ENCODE measurements around the gene FSD1L. TPM values are rescaled to one million over a fixed set of nuclear protein-coding genes. Genes with fewer than 3 reads are reported as not detected.

FSD1L gene
- 1 to 10 TPM; 3.4 to 4.6 TPM for total RNA-seq

DNA sequence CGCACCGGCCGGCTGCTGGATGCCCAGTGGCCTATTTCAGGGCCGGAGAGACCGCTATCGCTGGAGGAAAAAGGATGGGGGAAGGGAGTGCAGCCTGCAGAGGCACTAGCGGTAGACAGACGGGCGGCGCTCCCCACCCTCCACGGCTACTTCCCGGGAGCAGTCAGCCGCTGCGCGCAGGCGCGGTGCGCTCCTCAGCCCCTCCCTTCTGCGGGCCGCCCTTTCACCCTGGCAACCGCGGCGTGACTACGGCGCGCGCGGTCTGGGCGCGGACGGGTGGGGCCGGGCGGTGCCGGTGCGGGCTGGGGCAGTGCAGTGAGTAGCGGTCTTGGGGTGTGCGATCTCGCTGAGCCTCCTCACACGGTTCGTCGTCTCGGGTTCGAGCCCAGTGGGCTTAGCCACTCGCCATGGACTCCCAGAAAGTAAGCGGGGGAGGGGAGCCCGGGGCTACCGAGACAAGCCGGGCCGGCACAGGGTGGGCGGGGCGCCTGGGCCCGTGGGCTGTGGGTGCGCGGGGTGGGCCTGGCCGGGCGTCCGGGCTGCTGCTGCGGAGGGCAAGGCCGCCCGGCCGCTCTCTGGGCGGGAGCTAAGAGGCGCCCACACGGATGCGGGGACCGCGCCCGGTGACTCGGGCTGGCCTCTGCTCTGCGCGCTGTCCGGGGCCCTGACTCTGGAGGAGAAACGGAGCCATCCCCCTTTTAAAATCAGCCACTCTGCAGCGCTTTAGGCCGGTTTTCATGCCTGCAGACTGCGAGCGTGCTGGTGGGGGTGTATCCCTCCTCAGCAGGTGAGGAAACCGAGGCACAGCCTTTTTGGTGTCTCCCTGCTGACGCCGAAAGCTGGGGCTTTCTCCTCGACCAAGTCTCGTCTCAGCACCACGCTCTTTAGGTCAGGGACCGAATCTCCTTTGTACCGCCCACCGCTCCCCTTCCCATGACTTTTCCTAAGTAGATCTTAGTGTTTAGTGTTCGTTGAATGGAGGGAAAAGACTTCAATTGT lies at the start of gene FSD1L:
Gene FSD1L (plus strand): TSS at position 221 of the 999 bp plus-strand sequence. CDS start 187 bp downstream, at position 408.
- peak within 1 kb of the TSS; percentile 87 for H3K4me3 Mint-ChIP-seq
- no peaks in the 10 kb centered on the region for H3K4me1 Mint-ChIP-seq
- H3K36me3 Mint-ChIP-seq (ENCODE audit: low read depth), result no peaks in the 10 kb centered on the region
- ATAC-seq (replicated peaks), result peak; percentile 96
- no peaks in the 10 kb centered on the region for H3K9me3 Mint-ChIP-seq
- H3K27me3 Mint-ChIP-seq, result no peaks in the 10 kb centered on the region
- H3K27ac Mint-ChIP-seq, result peak within 1 kb of the TSS; percentile 66

DNA sequence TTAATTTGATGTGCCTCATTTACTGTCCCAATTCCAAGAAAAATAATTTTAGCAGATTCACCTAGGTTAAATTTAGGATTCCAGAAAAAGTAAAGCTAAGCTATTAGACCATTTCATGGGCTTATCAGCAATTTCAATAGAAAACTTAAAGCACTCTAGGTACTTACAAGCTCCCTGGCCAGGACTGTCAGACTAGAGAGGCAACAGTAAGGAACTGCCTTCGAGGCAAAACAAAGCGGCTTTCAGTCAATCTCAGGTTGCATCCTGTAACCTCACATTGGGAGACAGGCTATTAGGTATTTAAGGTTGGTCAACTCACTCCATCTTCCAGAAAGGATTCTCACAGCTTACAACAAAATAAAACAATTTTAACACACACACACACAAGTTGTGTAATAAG lies 48.7 kb upstream of the FSD1L start:
- no peak for ATAC-seq (replicated peaks)
- Mint-ChIP-seq H3K4me3 (no peak overlapping the region), H3K36me3 (ENCODE audit: low read depth) (no peaks in the 10 kb centered on the region), H3K27ac (no peak overlapping the region), H3K9me3 (no peaks in the 10 kb centered on the region), H3K4me1 (peaks cover 9% of the 10 kb centered on the region), H3K27me3 (peaks cover 59% of the 10 kb centered on the region)

DNA sequence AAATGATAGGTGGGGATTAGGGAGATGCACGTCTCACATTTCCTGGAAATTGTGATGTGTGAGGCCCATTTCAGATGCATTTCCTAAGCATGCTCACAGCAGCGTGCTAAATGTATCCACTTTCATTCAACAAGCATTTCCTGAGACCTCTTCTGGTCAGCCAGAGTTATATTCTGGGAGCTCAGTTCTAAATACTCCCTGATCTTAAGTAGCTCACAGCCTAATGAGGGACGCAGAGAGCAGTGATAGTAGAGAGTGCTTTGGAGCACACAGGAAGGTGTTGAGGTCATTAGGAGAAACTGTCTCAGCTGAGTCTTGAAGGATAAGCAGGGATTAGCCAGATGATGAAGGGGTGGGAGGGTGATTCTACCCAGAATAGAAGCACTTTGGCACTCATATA lies 46.2 kb upstream of the FSD1L start:
- peaks cover 57% of the 10 kb centered on the region for H3K27me3 Mint-ChIP-seq

DNA sequence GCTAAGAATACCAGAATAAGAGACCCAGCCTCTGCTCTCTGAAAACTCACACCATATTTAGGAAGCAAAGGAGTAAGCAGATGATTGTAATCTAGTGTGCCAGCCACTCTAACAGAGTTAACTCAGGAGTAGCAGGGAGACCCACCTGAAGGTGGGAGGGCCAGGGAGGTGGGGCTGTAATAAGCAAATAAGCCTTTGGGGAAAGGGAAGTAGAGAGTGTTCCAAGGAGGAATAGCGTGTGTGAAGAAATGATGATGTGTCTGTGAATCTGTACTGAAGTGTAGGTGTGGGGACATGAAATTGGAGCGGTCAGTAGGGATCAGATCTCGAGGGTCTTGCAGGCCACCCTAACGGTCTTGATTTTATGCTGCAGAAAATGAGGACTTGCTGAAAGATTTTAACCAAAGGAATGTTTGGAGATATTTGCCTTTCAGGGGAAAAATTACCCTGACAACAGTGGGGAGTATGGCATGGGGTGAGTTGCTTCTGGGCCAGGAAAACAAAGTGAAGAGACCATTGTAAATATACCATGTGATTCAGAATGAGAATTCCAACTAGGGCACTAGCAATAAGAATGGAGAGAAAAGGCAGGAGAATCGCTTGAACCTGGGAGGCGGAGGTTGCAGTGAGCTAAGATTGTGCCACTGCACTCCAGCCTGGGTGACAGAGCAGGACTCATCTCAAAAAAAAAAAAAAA lies 44.1 kb upstream of the FSD1L start:
- H3K27me3 Mint-ChIP-seq, result peaks cover 56% of the 10 kb centered on the region
- H3K4me1 Mint-ChIP-seq, result peaks cover 28% of the 10 kb centered on the region
- H3K36me3 Mint-ChIP-seq (ENCODE audit: low read depth), result peaks cover 8% of the 10 kb centered on the region
- H3K4me3 Mint-ChIP-seq, result no peak overlapping the region
- H3K9me3 Mint-ChIP-seq, result peaks cover 4% of the 10 kb centered on the region
- H3K27ac Mint-ChIP-seq, result no peak overlapping the region
- ATAC-seq (replicated peaks), result no peak

More for the DNA sequence above, 46.2 kb upstream of the FSD1L start:
- Mint-ChIP-seq H3K9me3 (no peaks in the 10 kb centered on the region), H3K27ac (no peak overlapping the region), H3K36me3 (ENCODE audit: low read depth) (peaks cover 8% of the 10 kb centered on the region), H3K4me3 (no peak overlapping the region), H3K4me1 (peaks cover 24% of the 10 kb centered on the region)
- ATAC-seq (replicated peaks), result no peak

DNA sequence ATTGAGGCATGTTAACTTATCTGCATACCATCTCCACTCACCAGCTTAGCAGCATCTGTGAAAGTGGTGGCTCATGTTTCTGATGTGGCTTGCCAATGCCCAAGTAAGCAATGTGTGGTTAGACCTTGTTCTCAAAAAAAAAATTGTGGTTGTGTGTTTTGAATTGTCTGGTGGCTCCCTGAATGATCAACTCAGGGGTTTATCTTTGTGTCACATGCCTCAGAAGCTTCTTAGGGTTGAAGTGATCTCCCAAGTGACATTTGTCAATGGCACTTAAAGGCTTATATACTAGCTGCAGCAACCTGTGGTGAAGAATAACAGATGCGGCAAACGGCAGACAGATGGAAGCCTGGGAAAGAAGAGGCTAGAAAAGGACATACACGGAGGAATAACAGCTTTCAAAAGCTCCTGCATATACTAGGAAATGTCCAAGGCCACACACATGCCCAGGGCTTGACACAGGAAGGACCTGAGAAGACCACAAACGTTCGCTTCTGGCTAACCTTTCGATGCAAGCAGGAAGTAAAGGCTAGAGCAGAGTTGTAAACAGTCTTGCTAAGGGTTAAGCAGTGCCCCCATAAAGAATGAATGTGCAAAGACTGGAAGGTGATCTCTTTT lies 42.2 kb upstream of the FSD1L start:
- Mint-ChIP-seq H3K27ac (peak overlapping the region; percentile 82), H3K4me3 (peak overlapping the region; percentile 37), H3K9me3 (peaks cover 9% of the 10 kb centered on the region), H3K4me1 (peaks cover 28% of the 10 kb centered on the region), H3K36me3 (ENCODE audit: low read depth) (peaks cover 8% of the 10 kb centered on the region), H3K27me3 (peaks cover 61% of the 10 kb centered on the region)
- peak; percentile 96 for ATAC-seq (replicated peaks)

DNA sequence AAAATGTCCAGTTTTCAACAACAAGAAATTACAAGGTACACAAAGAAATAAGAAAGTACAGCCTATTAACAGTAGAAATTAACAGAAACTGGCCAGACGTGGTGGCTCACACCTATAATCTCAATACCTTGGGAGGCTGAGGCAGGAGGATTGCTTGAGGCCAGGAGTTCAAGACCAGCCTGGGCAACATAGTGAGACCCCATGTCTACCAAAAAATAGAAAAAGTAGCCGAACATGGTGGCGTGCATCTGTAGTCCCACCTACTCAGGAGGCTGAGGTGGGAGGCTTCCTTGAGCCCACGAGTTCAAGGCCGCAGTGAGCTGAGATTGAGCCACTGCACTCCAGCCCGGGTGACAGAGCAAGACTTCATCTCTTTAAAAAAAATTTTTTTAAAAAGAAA lies 41.5 kb upstream of the FSD1L start:
- Mint-ChIP-seq H3K4me3 (no peak overlapping the region), H3K27ac (no peak overlapping the region), H3K9me3 (peaks cover 11% of the 10 kb centered on the region), H3K27me3 (peaks cover 59% of the 10 kb centered on the region), H3K4me1 (peaks cover 28% of the 10 kb centered on the region), H3K36me3 (ENCODE audit: low read depth) (peaks cover 8% of the 10 kb centered on the region)
- no peak for ATAC-seq (replicated peaks)

DNA sequence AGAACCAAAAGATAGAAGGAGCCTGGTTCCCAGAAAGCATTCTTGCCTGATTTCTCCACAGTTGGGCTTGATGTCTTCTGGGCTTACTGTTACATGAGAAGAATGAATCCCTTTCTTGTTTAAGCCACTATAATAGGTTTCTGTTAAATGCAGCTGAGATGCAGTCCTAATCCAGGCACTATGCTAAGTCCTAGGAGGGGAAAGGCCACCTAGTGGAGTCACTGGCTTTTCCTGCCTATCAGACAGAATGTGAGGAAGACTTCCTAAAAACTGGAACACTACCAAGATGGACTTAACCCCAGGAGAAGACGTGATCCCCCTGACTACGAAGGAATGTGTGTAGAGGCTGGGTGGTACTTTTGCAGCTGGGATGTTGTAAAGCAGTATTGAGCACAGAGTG lies 34.3 kb upstream of the FSD1L start:
- ATAC-seq (replicated peaks), result no peak
- no peaks in the 10 kb centered on the region for H3K4me1 Mint-ChIP-seq
- peaks cover 36% of the 10 kb centered on the region for H3K27me3 Mint-ChIP-seq
- no peaks in the 10 kb centered on the region for H3K36me3 Mint-ChIP-seq (ENCODE audit: low read depth)
- peaks cover 11% of the 10 kb centered on the region for H3K9me3 Mint-ChIP-seq
- H3K4me3 Mint-ChIP-seq, result no peak overlapping the region
- no peak overlapping the region for H3K27ac Mint-ChIP-seq

DNA sequence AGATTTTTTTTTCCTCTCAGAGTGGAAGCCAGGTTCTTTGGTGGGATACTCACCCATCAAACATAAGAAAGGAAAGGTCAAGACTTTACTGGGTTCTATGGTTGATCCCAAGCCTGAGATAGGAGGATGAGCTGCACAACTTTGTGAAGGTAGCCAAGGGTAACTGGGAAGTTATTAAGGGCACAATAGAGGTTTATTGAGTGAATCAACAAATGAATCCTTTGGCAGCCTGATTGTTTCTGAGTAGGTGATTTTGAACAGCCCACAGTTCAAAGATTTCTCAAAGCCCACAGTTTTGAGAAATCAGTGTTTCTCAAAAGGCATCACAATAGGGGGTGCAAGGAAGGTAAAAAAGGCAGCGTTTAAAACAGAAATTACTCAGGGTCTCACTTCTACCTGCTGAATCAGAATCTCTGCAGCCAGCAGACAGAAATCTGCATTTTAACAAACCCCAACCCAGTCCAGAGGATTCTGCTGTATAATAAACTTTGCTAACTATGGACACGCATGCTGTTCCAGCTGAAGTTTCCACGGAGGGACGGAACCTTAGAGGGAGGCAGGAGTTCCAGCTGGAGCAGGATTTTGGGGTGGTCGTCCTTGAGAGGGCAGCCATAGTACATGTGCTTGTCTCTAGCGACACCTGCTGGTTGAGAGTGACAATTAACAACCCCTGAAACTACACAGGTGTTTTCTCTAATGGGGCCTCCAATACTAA lies 32.7 kb upstream of the FSD1L start:
- Mint-ChIP-seq H3K27ac (no peak overlapping the region), H3K27me3 (peaks cover 29% of the 10 kb centered on the region), H3K9me3 (peaks cover 6% of the 10 kb centered on the region), H3K36me3 (ENCODE audit: low read depth) (no peaks in the 10 kb centered on the region), H3K4me3 (no peak overlapping the region), H3K4me1 (no peaks in the 10 kb centered on the region)
- ATAC-seq (replicated peaks), result peak; percentile 56

DNA sequence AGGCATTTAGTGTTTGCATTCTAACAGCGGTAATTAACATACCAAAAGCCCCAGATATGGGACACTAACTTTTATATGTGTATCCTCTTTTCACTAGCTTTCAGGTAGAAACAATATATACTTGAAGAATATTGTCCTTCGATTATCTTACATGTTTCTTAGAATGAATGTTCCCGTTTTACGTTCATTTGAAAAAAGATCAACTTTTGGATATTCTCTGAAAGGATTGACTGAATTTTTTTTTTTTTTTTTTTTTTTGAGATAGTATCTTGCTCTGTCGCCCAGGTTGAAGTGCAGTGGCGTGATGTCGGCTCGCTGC lies 32.2 kb upstream of the FSD1L start:
- H3K4me3 Mint-ChIP-seq, result no peak overlapping the region
- no peak overlapping the region for H3K27ac Mint-ChIP-seq
- no peaks in the 10 kb centered on the region for H3K4me1 Mint-ChIP-seq
- H3K9me3 Mint-ChIP-seq, result peaks cover 6% of the 10 kb centered on the region
- H3K27me3 Mint-ChIP-seq, result peaks cover 26% of the 10 kb centered on the region
- no peak for ATAC-seq (replicated peaks)
- no peaks in the 10 kb centered on the region for H3K36me3 Mint-ChIP-seq (ENCODE audit: low read depth)

DNA sequence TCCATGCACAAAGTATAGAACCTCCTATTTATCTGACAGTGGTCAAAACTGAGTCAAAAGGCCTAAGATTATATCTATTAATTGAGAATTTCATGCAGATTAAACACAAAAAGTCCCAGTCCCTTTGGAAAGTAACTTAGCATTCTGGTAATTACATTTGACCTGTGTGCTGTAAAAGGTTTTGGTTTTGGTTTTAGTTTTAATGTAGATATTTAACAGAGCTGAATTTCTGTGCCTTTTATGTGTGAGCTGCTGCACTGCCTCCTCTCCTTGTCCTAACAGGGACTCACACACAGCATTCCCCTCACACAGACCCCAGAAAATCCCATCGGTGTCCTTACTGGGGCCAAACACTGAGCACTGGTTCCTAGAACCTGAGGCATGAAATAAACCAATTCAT lies 31.0 kb upstream of the FSD1L start:
- H3K27me3 Mint-ChIP-seq, result peaks cover 19% of the 10 kb centered on the region
- ATAC-seq (replicated peaks), result no peak
- no peaks in the 10 kb centered on the region for H3K4me1 Mint-ChIP-seq
- H3K36me3 Mint-ChIP-seq (ENCODE audit: low read depth), result no peaks in the 10 kb centered on the region
- H3K9me3 Mint-ChIP-seq, result no peaks in the 10 kb centered on the region
- H3K4me3 Mint-ChIP-seq, result no peak overlapping the region
- no peak overlapping the region for H3K27ac Mint-ChIP-seq

DNA sequence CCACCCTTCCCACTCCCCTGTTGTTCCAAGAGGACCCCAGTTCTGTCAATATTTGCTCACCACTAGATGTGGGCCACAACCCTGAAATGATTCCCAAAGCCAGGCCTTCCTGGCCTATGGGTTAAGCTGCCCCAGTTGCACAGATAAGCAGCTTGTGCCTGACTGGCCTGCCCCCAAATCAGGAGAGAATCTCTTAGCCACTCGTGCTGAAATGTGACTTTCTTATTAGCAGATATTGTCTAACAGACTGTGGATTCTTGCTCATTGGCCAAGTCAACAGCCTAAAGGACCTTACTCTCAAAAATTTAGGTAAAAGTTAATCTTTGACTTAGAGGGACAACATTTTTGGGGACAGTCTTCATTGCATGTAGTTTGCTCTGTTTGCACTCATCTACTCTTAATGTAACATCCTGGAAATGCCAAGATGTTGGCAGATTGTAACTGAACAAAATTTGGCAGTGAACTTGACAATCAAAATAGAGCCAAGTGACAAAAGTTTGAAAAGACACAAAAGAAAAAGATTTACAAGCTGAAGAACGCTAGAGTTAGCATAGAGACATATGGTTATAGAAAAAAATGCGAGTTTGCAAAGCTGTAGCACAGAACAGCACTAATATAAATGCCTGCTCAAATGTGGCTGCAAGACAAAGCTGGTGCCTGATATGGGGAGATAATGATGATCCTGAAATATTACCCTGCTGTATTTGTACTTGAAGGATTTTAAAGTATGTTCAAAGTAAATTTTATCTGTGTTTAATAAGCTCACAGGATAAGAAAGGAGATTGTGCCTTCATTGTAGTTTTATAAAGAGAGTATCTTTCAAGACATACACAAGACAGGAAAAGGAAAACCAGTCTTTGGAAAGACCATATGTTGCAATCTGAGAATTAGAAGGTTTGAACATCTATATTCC lies 29.0 kb upstream of the FSD1L start:
- Mint-ChIP-seq H3K27ac (no peak overlapping the region), H3K4me3 (no peak overlapping the region), H3K27me3 (peaks cover 10% of the 10 kb centered on the region), H3K4me1 (no peaks in the 10 kb centered on the region), H3K36me3 (ENCODE audit: low read depth) (no peaks in the 10 kb centered on the region), H3K9me3 (no peaks in the 10 kb centered on the region)
- no peak for ATAC-seq (replicated peaks)

DNA sequence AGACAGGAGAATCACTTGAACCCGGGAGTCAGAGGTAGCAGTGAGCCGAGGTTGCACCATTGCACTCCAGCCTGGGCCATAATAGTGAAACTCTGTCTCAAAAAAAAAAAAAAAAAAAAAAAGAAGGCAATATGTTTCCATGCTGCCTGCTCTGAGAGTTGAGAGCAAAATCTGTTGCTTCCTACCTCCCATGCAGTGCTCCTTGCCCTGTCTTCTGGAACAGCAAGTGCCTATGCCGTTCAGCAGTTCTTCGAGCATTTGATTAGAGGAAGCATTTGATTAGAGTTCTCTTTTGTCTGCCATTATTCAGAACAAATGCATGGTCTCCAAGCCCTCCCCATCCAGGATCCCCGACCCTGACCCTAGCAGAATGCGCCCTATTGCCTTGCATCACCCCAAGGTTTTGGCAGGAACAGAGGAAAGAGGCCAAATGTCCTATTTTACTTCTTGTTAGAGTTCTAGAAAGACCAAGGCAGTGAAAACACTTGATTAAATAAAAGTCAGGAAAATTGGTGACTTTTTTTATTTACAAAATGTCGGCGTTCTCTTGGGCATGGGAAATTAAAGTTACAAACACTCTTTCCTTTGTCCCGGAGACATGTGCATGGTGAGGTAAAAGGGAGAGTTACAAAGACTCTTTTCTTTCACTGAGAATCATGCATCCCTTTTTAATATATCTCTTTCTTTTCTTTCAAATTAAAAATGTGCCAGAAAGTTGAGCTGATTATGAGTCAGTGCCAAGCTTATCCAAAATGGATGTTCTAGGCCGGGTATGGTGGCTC lies 27.8 kb upstream of the FSD1L start:
- Mint-ChIP-seq H3K4me1 (no peaks in the 10 kb centered on the region), H3K27me3 (peaks cover 6% of the 10 kb centered on the region)
- no peak for ATAC-seq (replicated peaks)

DNA sequence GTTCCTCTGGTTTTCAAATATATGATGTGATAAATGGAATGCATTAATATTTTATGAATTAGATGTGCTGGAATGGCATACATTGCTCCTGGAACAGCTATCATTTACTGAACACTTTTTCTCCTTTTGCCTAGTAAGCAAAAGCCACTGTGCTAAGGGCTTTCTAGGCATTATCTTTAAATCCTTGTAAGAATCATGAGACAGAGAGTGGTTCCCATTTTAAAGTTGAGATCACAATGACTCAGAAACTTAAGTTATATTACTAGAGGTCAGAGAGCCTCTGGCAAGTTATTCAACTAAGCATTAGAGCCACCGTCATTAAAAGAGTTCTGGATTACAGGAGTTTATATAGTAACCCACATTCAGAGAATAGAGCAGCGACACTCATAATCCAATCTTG lies 26.7 kb upstream of the FSD1L start:
- no peak for ATAC-seq (replicated peaks)
- H3K27me3 Mint-ChIP-seq, result peaks cover 3% of the 10 kb centered on the region
- no peaks in the 10 kb centered on the region for H3K36me3 Mint-ChIP-seq (ENCODE audit: low read depth)
- no peaks in the 10 kb centered on the region for H3K4me1 Mint-ChIP-seq
- H3K4me3 Mint-ChIP-seq, result no peak overlapping the region
- no peak overlapping the region for H3K27ac Mint-ChIP-seq
- H3K9me3 Mint-ChIP-seq, result no peaks in the 10 kb centered on the region

More for the DNA sequence above, 27.8 kb upstream of the FSD1L start:
- Mint-ChIP-seq H3K27ac (no peak overlapping the region), H3K4me3 (no peak overlapping the region), H3K36me3 (ENCODE audit: low read depth) (no peaks in the 10 kb centered on the region), H3K9me3 (no peaks in the 10 kb centered on the region)
